ENCODE data around the gene HS6ST3. TPM values are rescaled to one million over a fixed set of nuclear protein-coding genes. Genes with fewer than 3 reads are reported as not detected.

Gene HS6ST3
- total RNA-seq, 1 experiment from 2014 or later: 1.2 TPM

- TF ChIP-seq, protein P1, sequence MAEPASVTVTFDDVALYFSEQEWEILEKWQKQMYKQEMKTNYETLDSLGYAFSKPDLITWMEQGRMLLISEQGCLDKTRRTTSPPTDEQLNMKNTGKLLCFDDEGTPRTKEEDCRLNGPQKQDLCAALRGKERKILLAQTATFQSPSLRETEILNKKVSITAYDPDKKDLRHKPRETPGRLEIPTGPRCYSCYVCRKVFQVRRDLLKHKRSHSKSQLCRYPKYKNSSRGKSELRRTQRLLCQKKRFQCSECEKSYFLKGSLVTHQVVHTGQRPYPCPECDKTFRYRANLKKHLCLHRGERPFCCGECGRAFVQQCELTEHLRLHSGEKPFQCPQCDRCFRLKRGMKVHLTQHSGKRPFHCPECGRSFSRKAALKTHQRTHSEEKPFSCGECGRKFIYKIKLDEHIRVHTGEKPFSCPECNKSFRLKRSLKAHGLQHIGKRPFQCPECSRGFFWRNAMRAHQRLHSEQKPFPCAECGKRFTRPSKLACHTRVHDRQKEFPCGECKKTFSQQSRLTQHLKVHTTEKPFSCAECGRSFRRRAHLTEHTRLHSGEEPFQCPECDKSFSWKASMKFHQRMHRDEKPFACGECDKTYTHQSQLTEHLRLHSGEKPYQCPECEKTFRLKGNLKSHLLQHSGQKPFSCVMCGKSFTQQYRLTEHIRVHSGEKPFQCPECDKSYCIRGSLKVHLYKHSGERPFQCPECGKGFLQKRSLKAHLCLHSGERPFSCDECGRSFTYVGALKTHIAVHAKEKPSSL (CRISPR knock-in tag; conservative IDR thresholded peaks at IDR 0.05): no peak
- TF ChIP-seq ZNF423 (CRISPR knock-in tag; IDR thresholded peaks at IDR 0.05) (no peak), HMGA2 (CRISPR knock-in tag; IDR thresholded peaks at IDR 0.05) (no peak)
Measured at GRCh38 chr13:96141032-96141431, 51.1 kb downstream of the HS6ST3 start (continued).

- DNase-seq (ENCODE audit: low spot score): no peak
- POLR2A ChIA-PET: no interaction called here
- Mint-ChIP-seq H3K4me1 (peaks cover 6% of the 10 kb centered on the region), H3K27me3 (ENCODE audit: low read depth) (no peaks in the 10 kb centered on the region), H3K27ac (no peak overlapping the region), H3K4me3 (no peak overlapping the region), H3K9me3 (no peaks in the 10 kb centered on the region), H3K36me3 (no peaks in the 10 kb centered on the region)
- CTCF ChIA-PET: interaction anchor here (1.3 kb wide), 1 partner anchor 8 kb away, joined by 3 read pairs; no protein-coding TSS in a partner anchor
- TF ChIP-seq, protein P2, sequence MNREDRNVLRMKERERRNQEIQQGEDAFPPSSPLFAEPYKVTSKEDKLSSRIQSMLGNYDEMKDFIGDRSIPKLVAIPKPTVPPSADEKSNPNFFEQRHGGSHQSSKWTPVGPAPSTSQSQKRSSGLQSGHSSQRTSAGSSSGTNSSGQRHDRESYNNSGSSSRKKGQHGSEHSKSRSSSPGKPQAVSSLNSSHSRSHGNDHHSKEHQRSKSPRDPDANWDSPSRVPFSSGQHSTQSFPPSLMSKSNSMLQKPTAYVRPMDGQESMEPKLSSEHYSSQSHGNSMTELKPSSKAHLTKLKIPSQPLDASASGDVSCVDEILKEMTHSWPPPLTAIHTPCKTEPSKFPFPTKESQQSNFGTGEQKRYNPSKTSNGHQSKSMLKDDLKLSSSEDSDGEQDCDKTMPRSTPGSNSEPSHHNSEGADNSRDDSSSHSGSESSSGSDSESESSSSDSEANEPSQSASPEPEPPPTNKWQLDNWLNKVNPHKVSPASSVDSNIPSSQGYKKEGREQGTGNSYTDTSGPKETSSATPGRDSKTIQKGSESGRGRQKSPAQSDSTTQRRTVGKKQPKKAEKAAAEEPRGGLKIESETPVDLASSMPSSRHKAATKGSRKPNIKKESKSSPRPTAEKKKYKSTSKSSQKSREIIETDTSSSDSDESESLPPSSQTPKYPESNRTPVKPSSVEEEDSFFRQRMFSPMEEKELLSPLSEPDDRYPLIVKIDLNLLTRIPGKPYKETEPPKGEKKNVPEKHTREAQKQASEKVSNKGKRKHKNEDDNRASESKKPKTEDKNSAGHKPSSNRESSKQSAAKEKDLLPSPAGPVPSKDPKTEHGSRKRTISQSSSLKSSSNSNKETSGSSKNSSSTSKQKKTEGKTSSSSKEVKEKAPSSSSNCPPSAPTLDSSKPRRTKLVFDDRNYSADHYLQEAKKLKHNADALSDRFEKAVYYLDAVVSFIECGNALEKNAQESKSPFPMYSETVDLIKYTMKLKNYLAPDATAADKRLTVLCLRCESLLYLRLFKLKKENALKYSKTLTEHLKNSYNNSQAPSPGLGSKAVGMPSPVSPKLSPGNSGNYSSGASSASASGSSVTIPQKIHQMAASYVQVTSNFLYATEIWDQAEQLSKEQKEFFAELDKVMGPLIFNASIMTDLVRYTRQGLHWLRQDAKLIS (CRISPR knock-in tag; IDR thresholded peaks at IDR 0.05; ENCODE audit: borderline replicate concordance): no peak
- ATAC-seq: no peak
Measured at GRCh38 chr13:96159725-96160124, 69.8 kb downstream of the HS6ST3 start.

GRCh38 chr13:96161141-96161540 lies 71.2 kb downstream of the HS6ST3 start:
- TF ChIP-seq MXD4 (CRISPR knock-in tag; IDR thresholded peaks at IDR 0.05; ENCODE audit: borderline replicate concordance) (no peak), IRF2 (CRISPR knock-in tag; IDR thresholded peaks at IDR 0.05; ENCODE audit: borderline replicate concordance, low read depth) (no peak), CREB1 (CRISPR knock-in tag; IDR thresholded peaks at IDR 0.05) (no peak), SMAD4 (CRISPR knock-in tag; IDR thresholded peaks at IDR 0.05) (no peak), ZNF232 (CRISPR knock-in tag; IDR thresholded peaks at IDR 0.05) (no peak), NFYB (CRISPR knock-in tag; conservative IDR thresholded peaks at IDR 0.05; ENCODE audit: low read depth) (no peak), FOXK1 (CRISPR knock-in tag; IDR thresholded peaks at IDR 0.05) (no peak)
- TF ChIP-seq, protein P3, sequence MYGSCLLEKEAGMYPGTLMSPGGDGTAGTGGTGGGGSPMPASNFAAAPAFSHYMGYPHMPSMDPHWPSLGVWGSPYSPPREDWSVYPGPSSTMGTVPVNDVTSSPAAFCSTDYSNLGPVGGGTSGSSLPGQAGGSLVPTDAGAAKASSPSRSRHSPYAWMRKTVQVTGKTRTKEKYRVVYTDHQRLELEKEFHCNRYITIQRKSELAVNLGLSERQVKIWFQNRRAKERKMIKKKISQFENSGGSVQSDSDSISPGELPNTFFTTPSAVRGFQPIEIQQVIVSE (CRISPR knock-in tag; IDR thresholded peaks at IDR 0.05; ENCODE audit: borderline replicate concordance): no peak
- TF ChIP-seq, protein P4, sequence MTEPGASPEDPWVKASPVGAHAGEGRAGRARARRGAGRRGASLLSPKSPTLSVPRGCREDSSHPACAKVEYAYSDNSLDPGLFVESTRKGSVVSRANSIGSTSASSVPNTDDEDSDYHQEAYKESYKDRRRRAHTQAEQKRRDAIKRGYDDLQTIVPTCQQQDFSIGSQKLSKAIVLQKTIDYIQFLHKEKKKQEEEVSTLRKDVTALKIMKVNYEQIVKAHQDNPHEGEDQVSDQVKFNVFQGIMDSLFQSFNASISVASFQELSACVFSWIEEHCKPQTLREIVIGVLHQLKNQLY (CRISPR knock-in tag; IDR thresholded peaks at IDR 0.05): no peak
- TF ChIP-seq, protein P5, sequence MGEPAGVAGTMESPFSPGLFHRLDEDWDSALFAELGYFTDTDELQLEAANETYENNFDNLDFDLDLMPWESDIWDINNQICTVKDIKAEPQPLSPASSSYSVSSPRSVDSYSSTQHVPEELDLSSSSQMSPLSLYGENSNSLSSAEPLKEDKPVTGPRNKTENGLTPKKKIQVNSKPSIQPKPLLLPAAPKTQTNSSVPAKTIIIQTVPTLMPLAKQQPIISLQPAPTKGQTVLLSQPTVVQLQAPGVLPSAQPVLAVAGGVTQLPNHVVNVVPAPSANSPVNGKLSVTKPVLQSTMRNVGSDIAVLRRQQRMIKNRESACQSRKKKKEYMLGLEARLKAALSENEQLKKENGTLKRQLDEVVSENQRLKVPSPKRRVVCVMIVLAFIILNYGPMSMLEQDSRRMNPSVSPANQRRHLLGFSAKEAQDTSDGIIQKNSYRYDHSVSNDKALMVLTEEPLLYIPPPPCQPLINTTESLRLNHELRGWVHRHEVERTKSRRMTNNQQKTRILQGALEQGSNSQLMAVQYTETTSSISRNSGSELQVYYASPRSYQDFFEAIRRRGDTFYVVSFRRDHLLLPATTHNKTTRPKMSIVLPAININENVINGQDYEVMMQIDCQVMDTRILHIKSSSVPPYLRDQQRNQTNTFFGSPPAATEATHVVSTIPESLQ (CRISPR knock-in tag; IDR thresholded peaks at IDR 0.05): no peak
- TF ChIP-seq, protein P6, sequence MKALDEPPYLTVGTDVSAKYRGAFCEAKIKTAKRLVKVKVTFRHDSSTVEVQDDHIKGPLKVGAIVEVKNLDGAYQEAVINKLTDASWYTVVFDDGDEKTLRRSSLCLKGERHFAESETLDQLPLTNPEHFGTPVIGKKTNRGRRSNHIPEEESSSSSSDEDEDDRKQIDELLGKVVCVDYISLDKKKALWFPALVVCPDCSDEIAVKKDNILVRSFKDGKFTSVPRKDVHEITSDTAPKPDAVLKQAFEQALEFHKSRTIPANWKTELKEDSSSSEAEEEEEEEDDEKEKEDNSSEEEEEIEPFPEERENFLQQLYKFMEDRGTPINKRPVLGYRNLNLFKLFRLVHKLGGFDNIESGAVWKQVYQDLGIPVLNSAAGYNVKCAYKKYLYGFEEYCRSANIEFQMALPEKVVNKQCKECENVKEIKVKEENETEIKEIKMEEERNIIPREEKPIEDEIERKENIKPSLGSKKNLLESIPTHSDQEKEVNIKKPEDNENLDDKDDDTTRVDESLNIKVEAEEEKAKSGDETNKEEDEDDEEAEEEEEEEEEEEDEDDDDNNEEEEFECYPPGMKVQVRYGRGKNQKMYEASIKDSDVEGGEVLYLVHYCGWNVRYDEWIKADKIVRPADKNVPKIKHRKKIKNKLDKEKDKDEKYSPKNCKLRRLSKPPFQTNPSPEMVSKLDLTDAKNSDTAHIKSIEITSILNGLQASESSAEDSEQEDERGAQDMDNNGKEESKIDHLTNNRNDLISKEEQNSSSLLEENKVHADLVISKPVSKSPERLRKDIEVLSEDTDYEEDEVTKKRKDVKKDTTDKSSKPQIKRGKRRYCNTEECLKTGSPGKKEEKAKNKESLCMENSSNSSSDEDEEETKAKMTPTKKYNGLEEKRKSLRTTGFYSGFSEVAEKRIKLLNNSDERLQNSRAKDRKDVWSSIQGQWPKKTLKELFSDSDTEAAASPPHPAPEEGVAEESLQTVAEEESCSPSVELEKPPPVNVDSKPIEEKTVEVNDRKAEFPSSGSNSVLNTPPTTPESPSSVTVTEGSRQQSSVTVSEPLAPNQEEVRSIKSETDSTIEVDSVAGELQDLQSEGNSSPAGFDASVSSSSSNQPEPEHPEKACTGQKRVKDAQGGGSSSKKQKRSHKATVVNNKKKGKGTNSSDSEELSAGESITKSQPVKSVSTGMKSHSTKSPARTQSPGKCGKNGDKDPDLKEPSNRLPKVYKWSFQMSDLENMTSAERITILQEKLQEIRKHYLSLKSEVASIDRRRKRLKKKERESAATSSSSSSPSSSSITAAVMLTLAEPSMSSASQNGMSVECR (CRISPR knock-in tag; IDR thresholded peaks at IDR 0.05; ENCODE audit: borderline replicate concordance): no peak
- H3K9me3 Mint-ChIP-seq: no peaks in the 10 kb centered on the region
- ATAC-seq: no peak
- H3K27me3 Mint-ChIP-seq (ENCODE audit: low read depth): no peaks in the 10 kb centered on the region
- ChIA-PET POLR2A (no interaction called here), CTCF (no interaction called here)
- no peak for DNase-seq (ENCODE audit: low spot score)
- no peak overlapping the region for H3K27ac Mint-ChIP-seq
- peaks cover 6% of the 10 kb centered on the region for H3K4me1 Mint-ChIP-seq
- H3K4me3 Mint-ChIP-seq: no peak overlapping the region
- no peaks in the 10 kb centered on the region for H3K36me3 Mint-ChIP-seq

Measured in WTC11 (cell line).